ENCODE results near the gene WBP2. TPM values are rescaled to one million over a fixed set of nuclear protein-coding genes. Genes with fewer than 3 reads are reported as not detected.

Gene WBP2
- total RNA-seq, 1 experiment from 2014 or later = 132 TPM

GRCh38 chr17:75880266-75880665 lies 25.1 kb upstream of the WBP2 start:
- ATAC-seq (no peak), DNase-seq (ENCODE audit: low read depth, low spot score) (no peak)
- Histone ChIP-seq H3K27ac (ENCODE audit: low read depth, low read length) (no peak overlapping the region), H3K4me1 (ENCODE audit: control insufficient read depth in 1 of 2, insufficient read depth in 2 of 2, low read length in 2 of 2) (peaks cover 24 to 37% of the 10 kb centered on the region in 2 experiments), H2AFZ (ENCODE audit: low read depth, low read length, poor library complexity, severe bottlenecking) (no peak overlapping the region), H3K9me3 (ENCODE audit: control insufficient read depth in 1 of 2, insufficient read depth in 1 of 2, low read depth in 1 of 2, low read length in 2 of 2) (no peaks in the 10 kb centered on the region), H3K79me2 (ENCODE audit: insufficient read depth, low read length) (peaks cover 27% of the 10 kb centered on the region), H3K9ac (ENCODE audit: low read length) (no peak overlapping the region), H3K36me3 (ENCODE audit: control insufficient read depth in 1 of 2, insufficient read depth in 2 of 2, low read length in 2 of 2) (no peaks in the 10 kb centered on the region), H3K4me2 (ENCODE audit: low read length) (no peak overlapping the region), H3K9me2 (ENCODE audit: insufficient read depth) (no peaks in the 10 kb centered on the region), H4K20me1 (ENCODE audit: insufficient read depth) (no peaks in the 10 kb centered on the region), H3K27me3 (ENCODE audit: insufficient read depth, low read length) (no peaks in the 10 kb centered on the region), H3K4me3 (replicated peaks in 1 of 2; ENCODE audit: low read depth in 1 of 2, low read length in 2 of 2) (no peak overlapping the region)
- RAD21 ChIA-PET (ENCODE audit: low non-redundant PET in 1 of 2, low total read pairs in 2 of 2, uncharacterized antibody in 2 of 2, unreplicated experiment in 2 of 2) = interaction anchor here in 1 of 2 experiments (0.6 kb wide), 1 partner anchor 11 kb away, joined by 3 read pairs; no protein-coding TSS in a partner anchor
- CTCF ChIA-PET = interaction anchor here (0.9 to 6.3 kb wide), 4 partner anchors 16 to 25 kb away, joined by 3 to 57 read pairs (median 4); partner anchors contain the start of genes MRPL38, TRIM65 and WBP2
- POLR2A ChIA-PET = interaction anchor here (0.8 to 3.4 kb wide), 3 partner anchors 17 to 100 kb away, joined by 3 to 24 read pairs (median 7); partner anchors contain the start of genes TRIM65 and WBP2
- intact Hi-C loops (cut with micrococcal nuclease) = no loop called here
- BruUV-seq (replicated peaks) = no TSS peak
- TF ChIP-seq SIN3A (IDR thresholded peaks at IDR 0.05; ENCODE audit: low read depth) (no peak), POLR2A (IDR thresholded peaks at IDR 0.05; ENCODE audit: borderline replicate concordance, extremely low read depth, insufficient read depth, insufficient read length) (no peak), FOSL1 (IDR thresholded peaks at IDR 0.05; ENCODE audit: low read depth) (no peak), ZBTB33 (IDR thresholded peaks at IDR 0.05; ENCODE audit: extremely low read depth, insufficient replicate concordance, low read length) (no peak), ZNF274 (IDR thresholded peaks at IDR 0.05; ENCODE audit: low read depth, low read length) (no peak), CEBPB (IDR thresholded peaks at IDR 0.05; ENCODE audit: low read depth) (no peak), SRF (IDR thresholded peaks at IDR 0.05; ENCODE audit: low read depth) (no peak), ATF3 (IDR thresholded peaks at IDR 0.05) (no peak), MAX (IDR thresholded peaks at IDR 0.05) (no peak), POLR2AphosphoS5 (IDR thresholded peaks at IDR 0.05; ENCODE audit: low read depth, low read length) (no peak), EGR1 (IDR thresholded peaks at IDR 0.05; ENCODE audit: low read depth) (no peak), CTCF (IDR thresholded peaks at IDR 0.05 in 2 of 3, conservative IDR thresholded peaks at IDR 0.05 in 1 of 3; ENCODE audit: borderline replicate concordance in 1 of 3, insufficient read depth in 1 of 3, low read depth in 2 of 3, low read length in 2 of 3) (no peak), EZH2phosphoT487 (IDR thresholded peaks at IDR 0.05; ENCODE audit: borderline replicate concordance) (no peak), TCF7L2 (IDR thresholded peaks at IDR 0.05; ENCODE audit: borderline replicate concordance, extremely low read depth, insufficient read depth, insufficient read length) (no peak), SP1 (IDR thresholded peaks at IDR 0.05; ENCODE audit: low read depth) (no peak), EZH2 (IDR thresholded peaks at IDR 0.05) (no peak), REST (IDR thresholded peaks at IDR 0.05; ENCODE audit: low read depth) (no peak), RAD21 (IDR thresholded peaks at IDR 0.05; ENCODE audit: low read depth) (no peak), CBX3 (IDR thresholded peaks at IDR 0.05; ENCODE audit: low read depth) (no peak)

Data from HCT116 (cell line).